Fibroblast of mammary gland (primary cell): Measurements from ENCODE around the gene ATP5MK.
A peak's percentile ranks its signal among the peaks of the same experiment; 100 is the strongest.
"Not testable (repeated sequence)": the region's sequence is repeated elsewhere in the genome, so short reads cannot be mapped to it uniquely, and the experiment has no call there.

Experiments used
- DNase-seq: peaks from one replicate; pipeline ENCODE4 v3.0.0-alpha.2; 2010; ENCODE audit warnings: low read depth
- H3K4me3 ChIP-seq: 2 replicates; pipeline ENCODE4 v1.5.1; 2011; ENCODE audit warnings: low read depth, mild to moderate bottlenecking, low read length, moderate library complexity; ENCODE audit not compliant: control insufficient read depth
- CTCF ChIP-seq: conservative IDR thresholded peaks from 2 replicates; pipeline ENCODE4 v1.5.1; 2011; ENCODE audit warnings: low read depth, low read length, inconsistent platforms; ENCODE audit not compliant: control insufficient read depth, insufficient read depth

ATP5MK gene

GRCh38 chr10:103427866-103428265 lies 31.6 kb upstream of the ATP5MK start:
- no peak overlapping the region for H3K4me3 ChIP-seq
- TF ChIP-seq CTCF = no peak
- no peak for DNase-seq

GRCh38 chr10:103423748-103424147 lies 27.5 kb upstream of the ATP5MK start:
- no peak for TF ChIP-seq CTCF
- DNase-seq = no peak
- H3K4me3 ChIP-seq = no peak overlapping the region

- no peak overlapping the region for H3K4me3 ChIP-seq
- DNase-seq = no peak
- TF ChIP-seq CTCF = no peak
These were observed 22.8 kb upstream of the ATP5MK start for GRCh38 chr10:103419101-103419500.

- no peak for TF ChIP-seq CTCF
These were observed 21.3 kb upstream of the ATP5MK start for GRCh38 chr10:103417601-103418000.

GRCh38 chr10:103417148-103417469 lies 20.8 kb upstream of the ATP5MK start:
- H3K4me3 ChIP-seq, DNase-seq: not testable (repeated sequence)

More at GRCh38 chr10:103417601-103418000, 21.3 kb upstream of the ATP5MK start:
- no peak overlapping the region for H3K4me3 ChIP-seq
- DNase-seq = no peak

GRCh38 chr10:103416436-103417147 lies 20.3 kb upstream of the ATP5MK start:
- peak; percentile 62 for TF ChIP-seq CTCF
- DNase-seq = peak; percentile 73
- no peak overlapping the region for H3K4me3 ChIP-seq

- DNase-seq = no peak
- H3K4me3 ChIP-seq = no peak overlapping the region
- no peak for TF ChIP-seq CTCF
These were observed 19.3 kb upstream of the ATP5MK start for GRCh38 chr10:103415581-103415980.
